PC-3 (cell line): ENCODE results near the gene IL36G.

Source experiments
- CTCF ChIP-seq: fragments of 300-600 bp; sonication (generic); conservative IDR thresholded peaks from 2 replicates; pipeline ENCODE4 v1.5.1; 2017; ENCODE audit warnings: antibody characterized with exemption, low read depth, mild to moderate bottlenecking, low read length
- EZH2 ChIP-seq: fragments of 300-600 bp; sonication (generic); IDR thresholded peaks from one replicate; pipeline ENCODE4 v1.6.1; 2017; ENCODE audit warnings: antibody characterized with exemption, mild to moderate bottlenecking, low read length; ENCODE audit not compliant: unreplicated experiment
- EZH2phosphoT487 ChIP-seq: fragments of 300-600 bp; sonication (generic); IDR thresholded peaks from 2 replicates; pipeline ENCODE4 v1.6.1; 2018; ENCODE audit warnings: mild to moderate bottlenecking, antibody characterized with exemption, low read length, borderline replicate concordance

- TF ChIP-seq EZH2 (no peak), CTCF (no peak), EZH2phosphoT487 (no peak)
These were observed 33.3 kb downstream of the IL36G start for GRCh38 chr2:113011108-113011507.
